Measurements from ENCODE around the gene CD84. TPM values are rescaled to one million over a fixed set of nuclear protein-coding genes. Genes with fewer than 3 reads are reported as not detected.
A peak's percentile ranks its signal among the peaks of the same experiment; 100 is the strongest.
"Not testable (repeated sequence)": the region's sequence is repeated elsewhere in the genome, so short reads cannot be mapped to it uniquely, and the experiment has no call there.

Gene CD84
- total and polyA plus RNA-seq, 2 donors (not counting 1 experiment from before 2014, with no cell fraction given) = 19.8 to 63.9 TPM

- Mint-ChIP-seq H3K4me3 (peak overlapping the region; percentile 70), H3K4me1 (peaks cover 94% of the 10 kb centered on the region), H3K27ac (peak overlapping the region; percentile 66)
- H3K9me3 ChIP-seq (ENCODE audit: control extremely low read depth in 1 of 3, control insufficient read depth in 2 of 3, insufficient read depth in 1 of 3, low read length in 2 of 3); ATAC-seq (ENCODE audit: low read depth); H3K27me3 Mint-ChIP-seq; H3K9me3 Mint-ChIP-seq (ENCODE audit: insufficient read depth); H3K9ac ChIP-seq (ENCODE audit: low read length); H3K4me3 ChIP-seq (ENCODE audit: control extremely low read depth in 1 of 5, extremely low read depth in 1 of 5, insufficient read depth in 1 of 5, low read depth in 2 of 5, low read length in 4 of 5); H2AFZ ChIP-seq (ENCODE audit: insufficient read depth, low read depth, low read length, poor library complexity, severe bottlenecking); H3K27ac ChIP-seq (ENCODE audit: low read length in 2 of 2); H3K27me3 ChIP-seq (replicated peaks in 1 of 4; ENCODE audit: control extremely low read depth in 1 of 4, control insufficient read depth in 3 of 4, insufficient read depth in 4 of 4, low read length in 3 of 4); DNase-seq; intact Hi-C loops (cut with micrococcal nuclease); H4K20me1 ChIP-seq (ENCODE audit: control insufficient read depth, insufficient read depth, low read length, poor library complexity, severe bottlenecking): not testable (repeated sequence)
- Histone ChIP-seq H3K4me1 (ENCODE audit: control insufficient read depth in 2 of 2, insufficient read depth in 2 of 2, low read length in 2 of 2) (peaks cover 93 to 98% of the 10 kb centered on the region in 2 donors), H3K79me2 (ENCODE audit: control insufficient read depth, insufficient read depth, low read length) (peaks cover 98% of the 10 kb centered on the region), H3K4me2 (replicated peaks; ENCODE audit: low read depth, low read length, poor library complexity, severe bottlenecking) (peak overlapping the region; percentile 74), H3K36me3 (replicated peaks in 1 of 2; ENCODE audit: control extremely low read depth in 1 of 2, control insufficient read depth in 1 of 2, extremely low read depth in 1 of 2, insufficient read depth in 2 of 2, low read length in 1 of 2) (peaks cover 0 to 55% of the 10 kb centered on the region in 2 experiments)
- ChIA-PET POLR2A (interaction anchor here (0.6 to 1.8 kb wide), 2 partner anchors 12 to 185 kb away, joined by 4 to 5 read pairs; no protein-coding TSS in a partner anchor), CTCF (interaction anchor here (0.6 to 10.0 kb wide), 7 partner anchors 9 to 199 kb away, joined by 3 to 76 read pairs (median 10); partner anchors contain the start of gene SLAMF1)
- WGBS (ENCODE audit: insufficient coverage) = no CpG with 5 or more reads among the region's 4 CpGs
Observed at GRCh38 chr1:160627677-160628289, 48.5 kb upstream of the CD84 start.

GRCh38 chr1:160626509-160627342, 47.4 kb upstream of the CD84 start:
- WGBS (ENCODE audit: insufficient coverage) = 75% methylated on average over 1 of the region's 1 CpG
- Histone ChIP-seq H3K4me2 (replicated peaks; ENCODE audit: low read depth, low read length, poor library complexity, severe bottlenecking) (peak overlapping the region; percentile 74), H3K36me3 (replicated peaks in 1 of 2; ENCODE audit: control extremely low read depth in 1 of 2, control insufficient read depth in 1 of 2, extremely low read depth in 1 of 2, insufficient read depth in 2 of 2, low read length in 1 of 2) (peaks cover 0 to 48% of the 10 kb centered on the region in 2 experiments), H3K79me2 (ENCODE audit: control insufficient read depth, insufficient read depth, low read length) (peaks cover 99% of the 10 kb centered on the region), H3K4me3 (ENCODE audit: control extremely low read depth in 1 of 5, extremely low read depth in 1 of 5, insufficient read depth in 1 of 5, low read depth in 2 of 5, low read length in 4 of 5) (no peak overlapping the region), H2AFZ (ENCODE audit: insufficient read depth, low read depth, low read length, poor library complexity, severe bottlenecking) (no peak overlapping the region), H3K9ac (ENCODE audit: low read length) (peak overlapping the region; percentile 32), H3K27me3 (replicated peaks in 1 of 4; ENCODE audit: control extremely low read depth in 1 of 4, control insufficient read depth in 3 of 4, insufficient read depth in 4 of 4, low read length in 3 of 4) (no peaks in the 10 kb centered on the region), H3K4me1 (ENCODE audit: control insufficient read depth in 2 of 2, insufficient read depth in 2 of 2, low read length in 2 of 2) (peaks cover 95 to 98% of the 10 kb centered on the region in 2 donors), H3K9me3 (ENCODE audit: control extremely low read depth in 1 of 3, control insufficient read depth in 2 of 3, insufficient read depth in 1 of 3, low read length in 2 of 3) (no peaks in the 10 kb centered on the region), H4K20me1 (ENCODE audit: control insufficient read depth, insufficient read depth, low read length, poor library complexity, severe bottlenecking) (no peaks in the 10 kb centered on the region), H3K27ac (ENCODE audit: low read length in 2 of 2) (peak overlapping the region in 1 of 2 donors; percentile 78)
- CTCF ChIA-PET = interaction anchor here (1.2 to 10.0 kb wide), 5 partner anchors 13 to 198 kb away, joined by 3 to 76 read pairs (median 10); no protein-coding TSS in a partner anchor
- Mint-ChIP-seq H3K27ac (peak overlapping the region; percentile 82), H3K4me3 (peak overlapping the region; percentile 77), H3K4me1 (peaks cover 96% of the 10 kb centered on the region), H3K9me3 (ENCODE audit: insufficient read depth) (no peaks in the 10 kb centered on the region), H3K27me3 (no peaks in the 10 kb centered on the region)
- no peak for TF ChIP-seq CTCF (IDR thresholded peaks at IDR 0.05)
- TF ChIP-seq EZH2 (IDR thresholded peaks at IDR 0.05; ENCODE audit: borderline replicate concordance, insufficient read depth, low read depth, low read length, poor library complexity, severe bottlenecking) = no peak
- ATAC-seq (ENCODE audit: low read depth) (peak; percentile 16), DNase-seq (no peak)
- POLR2A ChIA-PET = interaction anchor here (0.6 kb wide), 1 partner anchor 183 kb away, joined by 5 read pairs; no protein-coding TSS in a partner anchor
- intact Hi-C loops (cut with micrococcal nuclease) = no loop called here
